ENCODE results near the gene PPEF1.

DNA sequence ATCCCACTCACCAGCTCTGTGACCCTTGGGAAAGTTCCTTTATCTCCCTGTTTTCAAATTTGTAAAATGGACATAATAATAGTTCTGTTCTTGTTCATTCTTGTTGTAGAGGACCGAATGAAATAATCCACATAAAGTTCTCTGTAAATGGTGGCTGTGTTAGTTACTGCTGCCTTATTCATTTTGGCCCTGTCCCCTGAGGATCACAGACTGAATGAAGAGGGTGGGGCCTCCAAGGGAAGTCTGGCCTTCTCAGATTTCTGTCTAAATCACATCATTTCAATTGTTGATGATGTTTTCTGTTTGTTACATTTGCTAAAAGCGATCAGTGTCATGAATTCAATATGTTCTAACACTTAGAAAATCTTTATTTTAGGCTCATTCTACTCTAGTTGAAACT is 117.9 kb downstream of the PPEF1 start:
- TF ChIP-seq, protein P1, sequence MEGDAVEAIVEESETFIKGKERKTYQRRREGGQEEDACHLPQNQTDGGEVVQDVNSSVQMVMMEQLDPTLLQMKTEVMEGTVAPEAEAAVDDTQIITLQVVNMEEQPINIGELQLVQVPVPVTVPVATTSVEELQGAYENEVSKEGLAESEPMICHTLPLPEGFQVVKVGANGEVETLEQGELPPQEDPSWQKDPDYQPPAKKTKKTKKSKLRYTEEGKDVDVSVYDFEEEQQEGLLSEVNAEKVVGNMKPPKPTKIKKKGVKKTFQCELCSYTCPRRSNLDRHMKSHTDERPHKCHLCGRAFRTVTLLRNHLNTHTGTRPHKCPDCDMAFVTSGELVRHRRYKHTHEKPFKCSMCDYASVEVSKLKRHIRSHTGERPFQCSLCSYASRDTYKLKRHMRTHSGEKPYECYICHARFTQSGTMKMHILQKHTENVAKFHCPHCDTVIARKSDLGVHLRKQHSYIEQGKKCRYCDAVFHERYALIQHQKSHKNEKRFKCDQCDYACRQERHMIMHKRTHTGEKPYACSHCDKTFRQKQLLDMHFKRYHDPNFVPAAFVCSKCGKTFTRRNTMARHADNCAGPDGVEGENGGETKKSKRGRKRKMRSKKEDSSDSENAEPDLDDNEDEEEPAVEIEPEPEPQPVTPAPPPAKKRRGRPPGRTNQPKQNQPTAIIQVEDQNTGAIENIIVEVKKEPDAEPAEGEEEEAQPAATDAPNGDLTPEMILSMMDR (IDR thresholded peaks at IDR 0.05), result no peak
- TF ChIP-seq POLR2AphosphoS5 (IDR thresholded peaks at IDR 0.05), result no peak
